Body of pancreas (tissue), 4 donors: ENCODE results near the gene LPIN3.

ENCODE experiments used
- CTCF ChIP-seq, 7 experiments: fragments of 450-650 bp in 4 of 7; fragments of 200-600 bp in 3 of 7; sonication (generic) in 3 of 7; IDR thresholded peaks; one replicate each; pipeline ENCODE4 v1.5.1; 2016 to 2019; ENCODE audit warnings: antibody characterized with exemption in 7 of 7
- POLR2A ChIP-seq, 3 donors: fragments of 450-650 bp; IDR thresholded peaks; one replicate each; pipeline ENCODE4 v1.6.1; 2016; ENCODE audit warnings: antibody characterized with exemption in 3 of 3, mild to moderate bottlenecking in 2 of 3

- TF ChIP-seq CTCF (IDR thresholded peaks at IDR 0.05) (no peak), POLR2A (IDR thresholded peaks at IDR 0.05) (no peak)
These were observed 27.3 kb downstream of the LPIN3 start for GRCh38 chr20:41367956-41368355.
